GM19240 (cell line): ENCODE results near the gene PCAT6.
A peak's percentile ranks its signal among the peaks of the same experiment; 100 is the strongest.
"Not testable (repeated sequence)": the region's sequence is repeated elsewhere in the genome, so short reads cannot be mapped to it uniquely, and the experiment has no call there.

Source experiments
- DNase-seq: peaks from one replicate; pipeline ENCODE4 v3.0.0; 2011; ENCODE audit warnings: low spot score; ENCODE audit not compliant: insufficient read length

The PCAT6 gene

DNA sequence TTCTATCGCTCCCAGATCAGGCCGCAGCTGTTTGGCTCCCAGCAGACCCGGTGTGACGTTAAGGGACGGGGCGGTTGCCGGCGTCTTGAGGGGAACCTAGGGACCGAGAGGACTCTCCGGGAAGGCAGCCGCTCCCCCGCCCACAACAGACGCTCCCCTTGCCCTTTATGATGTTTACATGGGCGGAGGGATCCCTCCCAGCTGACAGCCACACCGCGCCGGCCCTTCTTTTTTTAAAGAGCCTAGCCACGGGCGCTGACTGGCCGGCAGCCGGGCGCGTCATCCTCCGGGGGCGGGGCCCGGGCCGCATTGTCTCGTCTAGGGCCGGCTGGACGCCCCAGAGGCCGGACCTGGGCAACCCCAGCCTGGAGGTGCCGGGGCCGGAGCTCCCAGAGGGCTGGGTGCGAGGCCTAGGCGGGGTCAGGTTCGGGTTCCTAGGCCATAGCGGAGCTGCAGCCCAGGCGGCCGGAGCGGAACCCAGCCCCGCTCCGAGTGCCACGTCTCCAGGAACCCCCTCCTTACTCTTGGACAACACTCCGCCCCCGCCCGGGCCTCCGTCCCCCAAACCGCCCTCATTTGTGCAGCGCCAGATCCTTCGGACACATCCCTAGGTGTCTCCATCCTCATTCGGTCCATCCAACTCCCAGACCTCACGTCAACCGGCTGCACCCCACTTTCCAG, at the start of gene PCAT6:
TSS of gene PCAT6 (plus strand) at position 340 of the 681 bp plus-strand sequence.
- peak; percentile 93 for DNase-seq

DNA sequence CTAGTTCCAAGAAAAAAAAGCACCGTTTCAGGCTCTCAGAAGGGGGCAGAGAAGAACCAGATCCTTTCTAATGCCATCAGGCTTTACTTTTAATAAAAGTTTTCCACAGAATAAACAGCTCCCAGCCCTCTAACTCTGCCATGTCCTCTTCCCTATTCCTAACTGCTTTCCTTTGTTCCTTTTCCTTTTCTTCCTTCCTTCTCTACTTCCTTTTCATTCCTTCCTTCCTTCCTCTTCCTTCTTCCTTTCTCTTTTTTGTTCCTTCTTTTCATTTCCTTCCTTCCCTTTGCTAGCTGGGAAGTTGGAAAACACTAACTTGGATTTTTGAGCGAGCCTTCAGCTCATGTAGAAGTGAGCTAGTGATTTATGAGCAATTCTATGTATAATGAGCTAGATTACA, 48.7 kb upstream of the PCAT6 start:
- no peak for DNase-seq

DNA sequence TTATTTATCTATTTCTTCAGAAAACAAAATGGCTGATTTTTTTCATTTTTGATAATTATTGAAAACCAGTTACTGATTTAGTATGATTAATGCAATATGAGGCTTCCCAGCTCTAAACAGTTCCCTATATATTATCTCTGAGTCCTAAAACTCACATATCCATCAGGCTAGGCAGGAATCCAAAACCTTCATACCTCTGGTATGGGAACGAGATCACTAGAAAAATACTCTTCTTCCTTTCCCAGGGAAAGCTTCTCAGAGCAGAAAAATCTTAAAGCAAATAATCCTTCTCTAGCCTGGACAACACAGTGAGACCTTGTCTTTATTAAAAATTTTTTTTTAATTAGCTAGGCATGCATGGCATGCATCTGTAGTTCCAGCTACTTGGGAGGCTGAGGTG, 45.0 kb upstream of the PCAT6 start:
- DNase-seq, result no peak

DNA sequence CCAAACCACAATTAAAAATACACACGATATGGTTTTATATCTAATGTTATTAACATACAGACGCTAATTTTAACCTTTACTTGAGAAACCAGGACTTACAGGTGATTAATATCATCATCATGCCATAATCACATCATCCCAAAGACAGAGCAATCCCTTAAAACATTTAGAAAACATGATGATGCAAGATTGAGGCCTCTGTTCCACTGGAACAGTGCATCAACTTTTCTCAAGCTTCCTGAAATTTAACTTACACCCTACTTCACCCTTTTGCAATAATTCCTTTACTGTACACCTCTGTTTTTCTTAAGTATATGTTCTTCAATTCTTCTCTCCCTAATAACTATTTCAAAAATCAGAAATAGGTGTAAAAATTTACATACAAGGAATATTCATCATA, 40.6 kb upstream of the PCAT6 start:
- DNase-seq, result no peak

DNA sequence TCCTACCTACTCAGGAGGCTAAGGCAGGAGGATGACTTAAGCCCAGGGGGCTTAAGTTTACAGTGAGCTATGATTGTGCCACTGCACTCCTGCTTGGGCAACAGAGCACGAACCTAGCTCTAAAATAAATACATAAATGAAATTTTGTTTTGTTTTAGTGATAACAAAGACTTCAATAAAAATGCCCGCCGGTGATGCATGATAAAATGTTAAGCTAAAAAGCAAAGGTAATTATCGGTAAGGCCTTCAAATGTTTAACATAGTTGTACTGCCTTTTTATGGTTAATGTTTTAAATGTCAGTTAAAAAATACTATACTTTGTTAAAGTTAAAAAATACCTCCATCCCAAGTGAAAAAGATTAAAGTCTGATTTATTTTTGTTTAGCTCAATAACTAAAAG, 29.6 kb upstream of the PCAT6 start:
- no peak for DNase-seq

DNA sequence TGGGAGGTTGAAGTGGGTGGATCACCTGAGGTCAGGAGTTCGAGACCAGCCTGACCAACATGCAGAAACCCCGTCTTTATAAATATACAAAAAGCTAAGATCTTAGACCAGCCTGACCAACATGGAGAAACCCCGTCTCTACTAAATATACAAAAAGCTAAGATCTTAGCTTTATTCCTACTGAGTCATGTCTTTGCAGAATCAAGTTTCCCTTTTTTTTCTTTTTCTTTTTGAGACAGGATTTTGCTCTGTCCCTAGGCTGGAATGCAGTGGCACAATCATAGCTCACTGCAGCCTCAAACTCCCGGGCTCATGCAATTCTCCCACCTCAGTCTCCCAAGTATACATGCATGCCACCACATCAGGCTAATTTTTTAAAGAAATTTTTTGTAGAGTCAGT, 23.9 kb upstream of the PCAT6 start:
- DNase-seq, result no peak

GRCh38 chr1:202788800-202789199, 22.0 kb upstream of the PCAT6 start:
- no peak for DNase-seq

- DNase-seq, result no peak
Observed at GRCh38 chr1:202791077-202791747, 19.5 kb upstream of the PCAT6 start.

DNA sequence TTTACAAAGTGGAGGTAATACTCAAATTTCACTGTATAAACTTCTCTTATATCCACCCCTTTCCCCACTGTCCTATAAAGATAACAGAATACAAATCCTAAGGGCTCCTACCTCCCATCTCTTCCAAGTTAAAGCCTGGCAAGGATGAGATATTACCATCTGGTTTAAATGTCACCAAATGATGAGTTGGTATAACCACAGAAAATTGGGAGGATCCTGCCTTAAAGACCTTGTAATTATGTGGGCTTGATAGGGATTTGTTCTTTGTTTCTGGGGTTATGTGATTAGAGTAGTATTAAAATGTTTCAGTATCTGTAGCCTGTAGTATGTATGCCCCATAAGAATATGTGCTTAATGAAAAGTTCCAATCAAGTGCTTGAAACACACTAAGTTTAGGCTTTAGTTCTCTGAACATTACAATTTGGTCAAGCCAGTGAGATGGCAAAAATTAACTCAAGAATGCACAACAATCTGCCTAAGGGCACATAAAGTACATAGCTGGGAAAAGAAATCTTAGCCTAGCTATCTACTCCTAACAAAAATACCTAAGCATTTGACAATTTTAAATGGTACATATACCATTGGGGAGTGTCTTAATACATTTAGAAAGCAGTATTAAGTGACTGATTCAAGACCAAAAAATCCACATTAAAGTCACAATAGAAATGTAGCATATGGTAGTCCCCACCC, 16.6 kb upstream of the PCAT6 start:
- DNase-seq, result no peak

- not testable (repeated sequence) for DNase-seq
Observed at GRCh38 chr1:202794931-202795330, 15.8 kb upstream of the PCAT6 start.

GRCh38 chr1:202796670-202797069, 14.1 kb upstream of the PCAT6 start:
- no peak for DNase-seq

- DNase-seq, result no peak
Observed at GRCh38 chr1:202798260-202798659, 12.5 kb upstream of the PCAT6 start.

DNA sequence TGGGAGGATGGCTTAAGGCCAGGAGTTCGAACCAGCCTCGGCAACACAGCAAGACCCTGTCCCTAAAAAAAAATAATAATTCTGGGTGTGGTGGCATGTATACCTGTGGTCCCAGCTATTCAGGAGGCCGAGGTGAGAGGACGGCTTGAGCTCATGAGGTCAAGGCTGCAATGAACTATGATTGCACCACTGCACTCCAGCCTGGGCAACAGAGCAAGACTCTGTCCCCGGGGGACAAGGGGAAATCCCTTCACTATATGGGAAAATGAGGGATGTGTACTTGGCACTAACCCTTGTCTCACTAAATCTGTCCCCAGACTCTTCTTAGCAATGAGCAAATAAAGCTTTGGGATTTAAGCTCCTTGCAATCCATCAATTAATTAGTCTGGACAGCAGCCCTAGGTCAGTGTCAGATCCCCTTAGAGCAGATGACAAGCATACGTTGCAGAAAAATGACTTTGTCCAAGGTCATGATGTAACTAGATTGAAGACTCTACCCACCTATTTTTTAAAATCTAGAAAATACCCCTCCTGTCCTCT, 11.9 kb upstream of the PCAT6 start:
- DNase-seq, result no peak

GRCh38 chr1:202800742-202801141, 10.0 kb upstream of the PCAT6 start:
- no peak for DNase-seq

GRCh38 chr1:202801175-202801574, 9.6 kb upstream of the PCAT6 start:
- DNase-seq, result no peak

- no peak for DNase-seq
Observed at GRCh38 chr1:202802034-202802433, 8.7 kb upstream of the PCAT6 start.

DNA sequence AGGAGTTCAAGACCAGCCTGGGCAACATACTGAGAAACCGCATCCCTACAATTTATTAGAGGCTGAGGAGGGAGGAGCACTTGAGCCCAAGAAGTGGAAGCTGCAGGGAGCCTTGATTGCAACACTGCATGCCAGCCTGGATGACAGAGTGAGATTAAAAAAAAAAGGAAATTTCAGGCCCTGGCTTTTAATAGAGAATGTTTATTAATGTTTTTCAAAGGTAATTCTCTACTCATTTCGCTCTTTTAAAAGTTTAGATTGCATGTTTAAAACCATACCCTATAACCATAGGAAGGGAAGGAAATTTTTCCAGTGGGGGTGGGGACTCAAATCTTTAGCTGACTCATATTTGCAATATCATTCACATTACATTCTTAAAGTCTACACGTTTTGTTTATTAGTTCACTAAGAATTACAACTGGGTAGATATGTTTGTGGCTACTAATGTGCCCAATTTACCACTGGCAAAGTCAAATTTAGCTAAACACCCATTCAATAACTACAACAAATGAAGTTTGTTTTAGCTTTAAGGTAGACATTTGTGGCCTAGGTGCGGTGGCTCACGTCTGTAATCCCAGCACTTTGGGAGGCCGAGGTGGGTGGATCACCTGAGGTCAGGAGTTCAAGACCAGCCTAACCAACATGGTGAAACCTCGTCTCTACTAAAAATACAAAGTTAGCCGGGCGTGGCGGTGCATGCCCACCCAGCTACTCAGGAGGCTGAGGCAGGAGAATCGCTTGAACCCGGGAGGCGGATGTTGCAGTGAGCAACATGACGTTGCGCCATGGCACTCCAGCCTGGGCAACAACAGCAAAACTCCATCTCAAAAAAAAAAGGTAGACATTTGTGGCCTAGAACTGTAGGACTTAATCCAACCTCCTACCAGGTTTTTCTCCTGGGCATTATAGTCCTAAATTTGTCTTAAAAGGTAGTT, 7.5 kb upstream of the PCAT6 start:
- DNase-seq, result no peak

DNA sequence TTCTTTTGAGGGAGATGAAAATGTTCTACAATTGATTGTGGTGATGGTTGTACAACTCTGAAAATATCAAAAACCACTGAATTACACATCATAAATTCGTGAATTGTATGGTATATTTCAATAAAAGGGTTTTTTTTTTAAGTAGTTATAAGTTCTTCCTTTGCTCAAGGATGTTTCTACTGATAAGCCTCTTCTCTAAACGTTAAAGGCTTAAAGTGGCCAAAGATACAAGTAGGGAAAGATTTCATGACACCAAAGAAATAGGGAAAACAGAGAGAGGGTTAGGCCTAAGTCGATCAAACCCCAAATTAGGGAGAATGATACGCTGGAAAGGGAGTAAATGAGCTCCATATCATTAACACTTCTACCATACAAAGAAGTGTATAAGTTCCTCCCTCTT, 6.6 kb upstream of the PCAT6 start:
- no peak for DNase-seq

GRCh38 chr1:202805886-202806844, 4.6 kb upstream of the PCAT6 start:
- no peak for DNase-seq

DNA sequence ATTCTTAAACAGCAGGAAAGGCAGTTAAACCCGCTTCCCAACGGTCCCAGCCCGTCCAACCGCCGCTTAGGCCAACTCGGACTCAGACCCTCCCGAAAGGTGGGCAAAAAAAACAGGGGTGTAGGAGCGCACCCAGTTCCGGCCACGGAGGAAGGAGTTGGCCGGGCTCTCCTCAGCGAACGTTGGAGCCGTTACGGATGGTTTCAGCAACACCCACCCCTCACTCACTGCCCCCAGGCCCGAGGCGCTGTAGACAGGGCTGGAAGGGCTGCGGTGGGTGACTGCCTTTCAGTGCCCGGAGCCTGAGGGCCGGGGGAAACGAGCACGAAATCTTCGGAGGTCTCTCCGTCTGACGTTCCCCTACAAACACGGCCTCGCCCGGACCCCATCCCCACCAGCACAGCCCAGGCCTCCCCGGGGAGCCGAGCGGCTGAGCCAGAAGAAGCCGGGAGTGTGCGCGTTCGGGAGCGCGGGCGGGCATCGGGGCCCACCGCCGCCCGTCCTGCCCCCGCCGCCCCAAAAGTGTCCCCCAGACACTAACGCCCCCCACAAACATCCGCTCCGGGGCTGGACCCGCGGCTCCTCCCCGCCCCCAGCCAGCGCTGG, 3.8 kb upstream of the PCAT6 start:
- DNase-seq, result no peak
